Renal pelvis (tissue), 4 donors: ENCODE measurements around the gene NDUFB5. TPM values are rescaled to one million over a fixed set of nuclear protein-coding genes. Genes with fewer than 3 reads are reported as not detected.

Experiments
- DNase-seq: peaks from one replicate; pipeline ENCODE4 v3.0.0-alpha.2; 2013
- polyA plus RNA-seq, 3 donors: library from polyadenylated mRNA; unstranded; fragments of 120-200 nt; gene quantifications; one replicate each; pipeline ENCODE4 v1.2.1, GENCODE V29; 2013; ENCODE audit not compliant: insufficient read length in 3 of 3

NDUFB5 gene
- polyA plus RNA-seq, 3 donors, result 175 to 193 (median 177) TPM

DNA sequence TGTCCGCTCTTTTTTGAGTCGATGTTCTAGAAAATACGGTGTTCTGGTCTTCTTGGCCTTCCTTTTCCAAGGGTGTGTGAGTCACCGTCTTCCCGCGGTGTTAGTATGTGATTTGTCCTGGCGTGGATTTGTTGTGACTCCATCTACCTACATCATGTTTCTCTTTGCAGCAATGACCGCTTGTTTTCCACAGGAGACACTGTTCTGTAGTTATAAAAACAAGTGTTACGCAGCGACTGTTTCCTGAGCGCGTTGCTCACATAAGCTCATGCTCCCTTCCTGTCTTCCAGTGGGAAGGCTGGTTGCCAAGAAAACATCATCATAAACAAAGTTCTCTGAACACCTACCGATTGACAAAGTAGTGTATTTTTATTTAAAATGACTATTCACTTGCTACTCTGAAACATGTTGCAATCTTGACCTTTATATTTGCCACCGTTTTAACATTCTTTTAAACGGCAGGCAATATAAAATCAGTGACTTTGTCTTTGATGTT, 67.2 kb downstream of the NDUFB5 start:
- DNase-seq, result no peak

DNA sequence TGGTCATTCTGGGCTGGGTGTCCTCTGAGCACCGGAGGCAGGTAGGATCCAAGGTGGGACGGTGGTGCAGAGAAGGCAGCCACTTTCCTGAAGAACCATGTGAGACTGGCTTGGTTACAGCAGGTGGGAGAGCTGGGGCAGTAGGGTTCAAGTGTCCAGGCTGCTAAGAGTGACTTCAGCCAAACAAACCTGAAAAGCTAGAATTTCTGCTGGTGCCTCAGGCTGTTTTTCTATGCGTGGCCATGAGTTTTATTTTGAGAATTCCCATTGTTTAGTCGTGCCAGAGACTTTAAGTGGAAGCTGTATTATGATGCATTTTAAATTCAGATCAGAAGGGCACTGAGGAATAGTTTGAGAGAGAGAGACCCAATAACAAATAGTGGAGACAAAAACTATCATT, 68.3 kb downstream of the NDUFB5 start:
- DNase-seq, result peak; percentile 39

DNA sequence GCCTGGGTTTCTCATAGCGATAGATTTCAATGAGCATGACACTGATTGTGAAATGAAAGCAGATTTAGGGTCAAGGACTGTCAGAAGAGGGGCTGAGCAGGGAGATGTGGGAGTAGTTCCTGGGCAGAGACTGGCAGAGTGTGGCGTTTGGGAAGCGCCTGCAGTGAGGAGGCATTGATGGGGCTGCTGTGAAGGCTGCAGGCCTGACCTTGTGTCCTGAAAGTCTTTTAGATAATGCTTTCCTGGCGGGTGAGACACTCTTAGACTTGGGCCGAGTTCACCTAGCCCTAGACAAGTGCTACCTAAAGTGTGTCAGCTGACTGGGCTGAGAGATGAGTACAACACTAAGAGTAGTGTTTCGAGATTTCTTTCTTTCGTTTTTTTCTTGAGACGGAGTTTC, 68.9 kb downstream of the NDUFB5 start:
- DNase-seq, result no peak

DNA sequence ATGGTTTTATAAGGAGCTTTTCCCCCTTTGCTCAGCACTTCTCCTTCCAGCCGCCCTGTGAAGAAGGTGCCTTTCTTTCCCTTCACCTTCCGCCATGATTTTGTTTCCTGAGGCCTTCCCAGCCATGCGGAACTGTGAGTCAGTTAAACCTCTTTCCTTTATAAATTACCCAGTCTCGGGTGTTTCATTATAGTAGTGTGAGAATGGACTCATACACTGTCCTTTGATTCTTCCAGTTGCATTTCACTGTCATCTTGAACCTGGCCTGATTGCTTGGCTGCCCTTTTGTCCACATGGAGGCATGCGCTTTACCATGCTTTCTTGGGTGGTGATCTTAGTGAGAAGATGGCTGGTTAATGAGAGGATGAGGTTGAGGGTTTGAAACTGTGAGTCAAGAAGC, 71.5 kb downstream of the NDUFB5 start:
- DNase-seq, result no peak

Other genes with a start within 250 kb of the NDUFB5 start
- gene GNB4, start 153.3 kb upstream of the NDUFB5 start, polyA plus RNA-seq, result 10 to 100 TPM; 22.1 to 23.9 (median 23.1) TPM
- gene ACTL6A, start 41.9 kb upstream of the NDUFB5 start, polyA plus RNA-seq, result 100 to 1,000 TPM in 2 of 3 donors, 10 to 100 TPM in 1; 93.8 to 114 (median 102) TPM
- 10 to 100 TPM; 53.5 to 61.9 (median 57.6) TPM for gene MRPL47, start 156 bp upstream of the NDUFB5 start, polyA plus RNA-seq
- gene USP13, start 48.2 kb downstream of the NDUFB5 start, polyA plus RNA-seq, result 10 to 100 TPM; 13.2 to 14.9 (median 13.7) TPM